K562 (cell line): ENCODE results near the gene NAA11. TPM values are rescaled to one million over a fixed set of nuclear protein-coding genes. Genes with fewer than 3 reads are reported as not detected.
A peak's percentile ranks its signal among the peaks of the same experiment; 100 is the strongest.

Experiments
- ATAC-seq: fragments of 200-7000 bp; cut with Tn5 transposase; 3 replicates; pipeline ENCODE4 v1.9.1; 2020; ENCODE audit warnings: moderate library complexity
- BruUV-seq: library from RNA; stranded (reverse); fragments of 400-500 nt; replicated peaks from 2 replicates; lab custom pipeline; 2021; lab: Mats Ljungman, UMichigan
- CTCF ChIA-PET: fragments of 300-600 bp; formaldehyde crosslinking; extraction: SDS; loops from one replicate; lab custom pipeline; 2021; ENCODE audit warnings: low intra/inter-chr PET ratio; lab: Yijun Ruan, JAX
- POLR2A ChIA-PET: fragments of 300-600, 350-650 bp; sonication (Branson Sonifier 250); formaldehyde crosslinking; extraction: SDS; loops from one replicate; lab custom pipeline; 2021; ENCODE audit warnings: antibody characterized with exemption, inconsistent platforms; lab: Yijun Ruan, JAX
- DNase-seq, 4 experiments: peaks; one replicate each; pipeline versions ENCODE4 v3.0.0 to v3.0.0-alpha.2; 2011 to 2018; ENCODE audit warnings: low spot score in 3 of 4, mixed read lengths in 3 of 4; ENCODE audit errors: extremely low read depth in 1 of 4
- FAIRE-seq: peaks from 2 replicates; lab custom pipeline; 2011; peaks lifted over from hg19 to GRCh38; lab: Jason Lieb, UNC
- H2AFZ ChIP-seq: 2 replicates; pipeline ENCODE4 v1.6.0; 2011; ENCODE audit warnings: low read depth, low read length, control low read depth, inconsistent platforms
- H3K27ac ChIP-seq: fragments of 200-600 bp; 3 replicates; pipeline ENCODE4 v1.8.0; 2011; ENCODE audit warnings: low read depth, mild to moderate bottlenecking, control low read depth, inconsistent platforms, low read length, moderate library complexity, mixed read lengths; ENCODE audit errors: extremely low read depth
- H3K27me3 ChIP-seq, 2 experiments: fragments of 300-600 bp in 1 of 2; 2 replicates in 1 of 2; 3 replicates in 1 of 2; pipeline versions ENCODE4 v1.6.0 to v1.8.0; 2011; ENCODE audit warnings: inconsistent platforms in 2 of 2, low read length in 2 of 2, mild to moderate bottlenecking in 1 of 2, mixed read lengths in 1 of 2, moderate library complexity in 1 of 2; ENCODE audit not compliant: control insufficient read depth in 2 of 2, insufficient read depth in 2 of 2
- H3K36me3 ChIP-seq: fragments of 300-600 bp; 3 replicates; pipeline ENCODE4 v1.8.0; 2011; ENCODE audit warnings: mild to moderate bottlenecking, low read length, inconsistent platforms; ENCODE audit not compliant: control insufficient read depth, insufficient read depth
- H3K4me1 ChIP-seq, 2 experiments: fragments of 200-600 bp in 1 of 2; replicated peaks in 1 of 2; 2 replicates in 1 of 2; 3 replicates in 1 of 2; pipeline versions ENCODE4 v1.5.1 to v1.8.0; 2011; ENCODE audit warnings: inconsistent platforms in 2 of 2, low read length in 2 of 2, mild to moderate bottlenecking in 1 of 2, mixed read lengths in 1 of 2, moderate library complexity in 1 of 2; ENCODE audit not compliant: control insufficient read depth in 2 of 2, insufficient read depth in 2 of 2
- H3K4me2 ChIP-seq: 2 replicates; pipeline ENCODE4 v1.6.1; 2011; ENCODE audit warnings: low read length, control low read depth, inconsistent platforms, mixed read lengths; ENCODE audit not compliant: insufficient read depth
- H3K4me3 ChIP-seq: fragments of 200-600 bp; sonication (generic), shearing (Covaris generic); 2 replicates; pipeline ENCODE4 v1.5.1; 2016; ENCODE audit warnings: control low read depth, inconsistent platforms
- H3K79me2 ChIP-seq: fragments of 200-600 bp; 3 replicates; pipeline ENCODE4 v1.8.0; 2011; ENCODE audit warnings: low read length, inconsistent platforms; ENCODE audit not compliant: control insufficient read depth, insufficient read depth
- H3K9ac ChIP-seq, 2 experiments: 2 replicates each; pipeline versions ENCODE4 v1.6.0 to v1.6.1; 2011; ENCODE audit warnings: low read depth in 2 of 2, low read length in 2 of 2, control low read depth in 1 of 2, inconsistent platforms in 1 of 2, mild to moderate bottlenecking in 1 of 2, mixed read lengths in 1 of 2; ENCODE audit not compliant: insufficient read depth in 1 of 2
- H3K9me1 ChIP-seq: one replicate; pipeline ENCODE4 v1.6.0; 2011; ENCODE audit warnings: inconsistent platforms, mild to moderate bottlenecking, low read length, moderate library complexity; ENCODE audit not compliant: control insufficient read depth, insufficient read depth
- H3K9me3 ChIP-seq: replicated peaks from 2 replicates; pipeline ENCODE4 v1.5.1; 2011; ENCODE audit warnings: low read depth, low read length, inconsistent platforms; ENCODE audit not compliant: control insufficient read depth, insufficient read depth
- H4K20me1 ChIP-seq: replicated peaks from 2 replicates; pipeline ENCODE4 v1.6.1; 2011; ENCODE audit warnings: low read length, inconsistent platforms, mixed read lengths; ENCODE audit not compliant: control insufficient read depth, insufficient read depth
- BRF1 ChIP-seq: IDR thresholded peaks from 3 replicates; pipeline ENCODE4 v1.6.1; 2011; ENCODE audit warnings: borderline replicate concordance, mild to moderate bottlenecking; ENCODE audit not compliant: insufficient read length; ENCODE audit errors: extremely low read depth
- CCNT2 ChIP-seq: IDR thresholded peaks from 2 replicates; pipeline ENCODE4 v1.6.1; 2011; ENCODE audit warnings: borderline replicate concordance, low read depth, mild to moderate bottlenecking, moderate library complexity, mixed read lengths, low read length; ENCODE audit not compliant: insufficient read length; ENCODE audit errors: extremely low read depth
- CEBPB ChIP-seq: fragments of 450-650 bp; IDR thresholded peaks from 2 replicates; pipeline ENCODE4 v1.6.1; 2016; ENCODE audit warnings: missing genetic modification characterization, missing compliant biosample characterization
- DNMT1 ChIP-seq: fragments of 450-650 bp; IDR thresholded peaks from 2 replicates; pipeline ENCODE4 v1.6.1; 2016; ENCODE audit warnings: antibody characterized with exemption, mild to moderate bottlenecking
- E2F6 ChIP-seq, 2 experiments: IDR thresholded peaks; 2 replicates each; pipeline ENCODE4 v1.6.1; 2011; ENCODE audit warnings: borderline replicate concordance in 1 of 2, control low read depth in 1 of 2, low read depth in 1 of 2, low read length in 1 of 2, mild to moderate bottlenecking in 1 of 2, mixed read lengths in 1 of 2, moderate library complexity in 1 of 2; ENCODE audit not compliant: insufficient read depth in 1 of 2, insufficient read length in 1 of 2, poor library complexity in 1 of 2, severe bottlenecking in 1 of 2; ENCODE audit errors: extremely low read depth in 1 of 2
- IRF2 ChIP-seq: sonication (generic); formaldehyde crosslinking; IDR thresholded peaks from 2 replicates; pipeline ENCODE4 v1.8.1; 2022; ENCODE audit warnings: mild to moderate bottlenecking, missing genetic modification reagents
- SMARCB1 ChIP-seq: IDR thresholded peaks from 2 replicates; pipeline ENCODE4 v1.6.1; 2011; ENCODE audit warnings: improper control_type of control experiment, low read depth; ENCODE audit not compliant: insufficient read length
- TCF3 ChIP-seq: sonication (generic); formaldehyde crosslinking; IDR thresholded peaks from 2 replicates; pipeline ENCODE4 v1.4.0; 2020; ENCODE audit warnings: mild to moderate bottlenecking, missing genetic modification reagents
- ZKSCAN8 ChIP-seq: fragments of 200-800 bp; sonication (Bioruptor generic); IDR thresholded peaks from 2 replicates; pipeline ENCODE4 v1.6.1; 2016; ENCODE audit warnings: missing genetic modification characterization, missing compliant biosample characterization
- ZNF24 ChIP-seq: fragments of 450-650 bp; IDR thresholded peaks from 2 replicates; pipeline ENCODE4 v1.6.1; 2016
- WGBS: fragments of 100-300 bp; shearing (Covaris generic); methylation state at CpG from one replicate; pipeline ENCODE4 v1.1.6; 2016; ENCODE audit warnings: low coverage, mixed read lengths; ENCODE audit not compliant: insufficient coverage; ENCODE audit errors: missing lambda C conversion rate; 5-methylcytosine and 5-hydroxymethylcytosine counted together
- in situ Hi-C: fragments of 300-500 bp; cut with MboI; formaldehyde crosslinking; loops from 4 replicates; pipeline ENCODE4 v1.15.0; 2018; ENCODE audit warnings: inconsistent platforms, mixed read lengths
- intact Hi-C: fragments of 100-400 bp; cut with micrococcal nuclease; formaldehyde crosslinking; loops from 2 replicates; pipeline ENCODE4 v1.14.2; 2022
- polyA plus RNA-seq, 8 experiments: library from polyadenylated mRNA; depleted of rRNA in 4 of 8; stranded (reverse) in 5 of 8; unstranded in 3 of 8; fragments of >200 nt; fragmentation: Nextera tagmentation in 2 of 8; fragmentation: Illumina TruSeq in 1 of 8; extraction: Ambion mirVana in 2 of 8; extraction: Trizol in 1 of 8; gene quantifications; 2 replicates each; pipeline versions ENCODE4 v1.2.1 to v1.2.3, GENCODE V29; 2011 to 2014; ENCODE audit warnings: inconsistent platforms in 1 of 8, missing spikeins in 1 of 8
- total RNA-seq, 7 experiments: library from RNA; depleted of rRNA in 6 of 7; stranded (reverse); fragments of >200 nt in 6 of 7; fragmentation: Illumina TruSeq in 2 of 7; extraction: Trizol in 2 of 7; gene quantifications; 2 replicates each; pipeline versions ENCODE4 v1.2.1 to v1.2.3, GENCODE V29; 2011 to 2021; ENCODE audit warnings: low replicate concordance in 1 of 7

The NAA11 gene
- total and polyA plus RNA-seq, 9 of the 15 experiments (the other 6 are each of a cell fraction or from before 2014, with no cell fraction given), result 17.1 to 34.6 (median 23.1) TPM

- no peak for TF ChIP-seq E2F6 (IDR thresholded peaks at IDR 0.05; ENCODE audit: borderline replicate concordance in 1 of 2, extremely low read depth in 1 of 2, insufficient read depth in 1 of 2, insufficient read length in 1 of 2, low read depth in 1 of 2, low read length in 1 of 2, poor library complexity in 1 of 2, severe bottlenecking in 1 of 2)
Observed at GRCh38 chr4:79273915-79274314, 51.9 kb downstream of the NAA11 start (continued).

DNA sequence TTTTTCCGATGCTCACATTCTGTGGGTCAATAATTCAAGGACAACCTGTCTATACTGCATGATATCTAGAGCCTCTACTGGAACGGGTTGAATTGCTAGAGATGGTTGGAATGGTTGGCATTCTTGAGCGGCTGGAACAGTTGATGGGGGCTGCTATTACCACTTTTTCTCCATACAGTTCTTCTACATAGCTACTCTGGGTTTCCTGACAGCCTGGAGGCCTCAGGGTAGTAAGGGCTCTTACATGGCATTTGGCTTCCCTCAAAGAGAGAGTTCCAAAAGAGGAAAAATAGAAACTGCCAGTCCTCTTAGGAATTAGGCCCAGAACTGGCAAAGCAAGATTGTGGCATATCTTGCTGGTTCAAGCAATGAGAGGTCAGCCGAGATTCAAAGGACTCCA is 53.1 kb downstream of the NAA11 start:
- CTCF ChIA-PET, result no interaction called here
- intact Hi-C loops, result no loop called here

More for the DNA sequence above, 53.1 kb downstream of the NAA11 start:
- H3K9me1 ChIP-seq, result no peaks in the 10 kb centered on the region
- in situ Hi-C loops, result no loop called here
- H3K9me3 ChIP-seq, result no peaks in the 10 kb centered on the region
- H3K36me3 ChIP-seq, result no peaks in the 10 kb centered on the region
- H3K79me2 ChIP-seq, result no peaks in the 10 kb centered on the region
- H2AFZ ChIP-seq, result no peak overlapping the region
- POLR2A ChIA-PET, result no interaction called here
- FAIRE-seq (no peak), DNase-seq (no peak), ATAC-seq (no peak)
- no peak overlapping the region for H3K4me2 ChIP-seq
- H3K27me3 ChIP-seq, result no peaks in the 10 kb centered on the region
- H3K4me3 ChIP-seq, result no peak overlapping the region
- 39% methylated on average over 4 of the region's 4 CpGs for WGBS
- no peak for TF ChIP-seq ZNF24
- TF ChIP-seq SMARCB1, result no peak
- TF ChIP-seq IRF2 (CRISPR knock-in tag), result no peak
- TF ChIP-seq BRF1, result no peak
- no peak for TF ChIP-seq CEBPB
- TF ChIP-seq TCF3 (CRISPR knock-in tag), result 0 out of 2 replicates have a peak, but pooled peaks have one; percentile 12
- no peak for TF ChIP-seq DNMT1
- no peak for TF ChIP-seq ZKSCAN8 (CRISPR knock-in tag)
- TF ChIP-seq CCNT2, result no peak
- TF ChIP-seq, all 486 proteins: peak for 1
- Histone ChIP-seq H3K27ac (no peak overlapping the region), H3K9ac (no peak overlapping the region), H4K20me1 (no peaks in the 10 kb centered on the region), H3K4me1 (peaks cover 0 to 4% of the 10 kb centered on the region in 2 experiments; a peak in 1 of 5 replicates)
- BruUV-seq, result no TSS peak
